Measurements from ENCODE around the gene TRIM24.

The TRIM24 gene

GRCh38 chr7:138493535-138493934, 33.5 kb downstream of the TRIM24 start:
- TF ChIP-seq SIN3A (IDR thresholded peaks at IDR 0.05; ENCODE audit: borderline replicate concordance, insufficient read depth, low read length) (no peak), REST (IDR thresholded peaks at IDR 0.05; ENCODE audit: insufficient read depth in 1 of 2, low read depth in 2 of 2, low read length in 2 of 2) (no peak), FOXP2 (optimal IDR thresholded peaks at IDR 0.05; ENCODE audit: borderline replicate concordance, extremely low read depth, extremely low read length, insufficient read depth) (no peak), TAF1 (IDR thresholded peaks at IDR 0.05; ENCODE audit: borderline replicate concordance, insufficient read depth, low read length) (no peak), POLR2AphosphoS5 (IDR thresholded peaks at IDR 0.05; ENCODE audit: low read depth, low read length) (no peak)

GRCh38 chr7:138495485-138495884, 35.4 kb downstream of the TRIM24 start:
- TF ChIP-seq REST (IDR thresholded peaks at IDR 0.05; ENCODE audit: insufficient read depth in 1 of 2, low read depth in 2 of 2, low read length in 2 of 2), result no peak
- TF ChIP-seq FOXP2 (optimal IDR thresholded peaks at IDR 0.05; ENCODE audit: borderline replicate concordance, extremely low read depth, extremely low read length, insufficient read depth), result no peak
- TF ChIP-seq SIN3A (IDR thresholded peaks at IDR 0.05; ENCODE audit: borderline replicate concordance, insufficient read depth, low read length), result no peak
- TF ChIP-seq TAF1 (IDR thresholded peaks at IDR 0.05; ENCODE audit: borderline replicate concordance, insufficient read depth, low read length), result no peak
- no peak for TF ChIP-seq POLR2AphosphoS5 (IDR thresholded peaks at IDR 0.05; ENCODE audit: low read depth, low read length)

GRCh38 chr7:138499340-138499739, 39.3 kb downstream of the TRIM24 start:
- TF ChIP-seq POLR2AphosphoS5 (IDR thresholded peaks at IDR 0.05; ENCODE audit: low read depth, low read length) (no peak), REST (IDR thresholded peaks at IDR 0.05; ENCODE audit: insufficient read depth in 1 of 2, low read depth in 2 of 2, low read length in 2 of 2) (no peak), TAF1 (IDR thresholded peaks at IDR 0.05; ENCODE audit: borderline replicate concordance, insufficient read depth, low read length) (no peak), SIN3A (IDR thresholded peaks at IDR 0.05; ENCODE audit: borderline replicate concordance, insufficient read depth, low read length) (no peak), FOXP2 (optimal IDR thresholded peaks at IDR 0.05; ENCODE audit: borderline replicate concordance, extremely low read depth, extremely low read length, insufficient read depth) (no peak)

- TF ChIP-seq POLR2AphosphoS5 (IDR thresholded peaks at IDR 0.05; ENCODE audit: low read depth, low read length), result no peak
- TF ChIP-seq SIN3A (IDR thresholded peaks at IDR 0.05; ENCODE audit: borderline replicate concordance, insufficient read depth, low read length), result no peak
- TF ChIP-seq FOXP2 (optimal IDR thresholded peaks at IDR 0.05; ENCODE audit: borderline replicate concordance, extremely low read depth, extremely low read length, insufficient read depth), result no peak
- no peak for TF ChIP-seq TAF1 (IDR thresholded peaks at IDR 0.05; ENCODE audit: borderline replicate concordance, insufficient read depth, low read length)
- no peak for TF ChIP-seq REST (IDR thresholded peaks at IDR 0.05; ENCODE audit: insufficient read depth in 1 of 2, low read depth in 2 of 2, low read length in 2 of 2)
Measured at GRCh38 chr7:138500892-138501291, 40.8 kb downstream of the TRIM24 start.
